Stimulated activated naive CD4-positive, alpha-beta T cell (primary cell): Measurements from ENCODE around the gene MANF.

ENCODE experiments used
- DNase-seq, 6 experiments: peaks; one replicate each; lab custom pipeline; 2025; lab: John Stamatoyannopoulos, UW

Gene MANF

DNA sequence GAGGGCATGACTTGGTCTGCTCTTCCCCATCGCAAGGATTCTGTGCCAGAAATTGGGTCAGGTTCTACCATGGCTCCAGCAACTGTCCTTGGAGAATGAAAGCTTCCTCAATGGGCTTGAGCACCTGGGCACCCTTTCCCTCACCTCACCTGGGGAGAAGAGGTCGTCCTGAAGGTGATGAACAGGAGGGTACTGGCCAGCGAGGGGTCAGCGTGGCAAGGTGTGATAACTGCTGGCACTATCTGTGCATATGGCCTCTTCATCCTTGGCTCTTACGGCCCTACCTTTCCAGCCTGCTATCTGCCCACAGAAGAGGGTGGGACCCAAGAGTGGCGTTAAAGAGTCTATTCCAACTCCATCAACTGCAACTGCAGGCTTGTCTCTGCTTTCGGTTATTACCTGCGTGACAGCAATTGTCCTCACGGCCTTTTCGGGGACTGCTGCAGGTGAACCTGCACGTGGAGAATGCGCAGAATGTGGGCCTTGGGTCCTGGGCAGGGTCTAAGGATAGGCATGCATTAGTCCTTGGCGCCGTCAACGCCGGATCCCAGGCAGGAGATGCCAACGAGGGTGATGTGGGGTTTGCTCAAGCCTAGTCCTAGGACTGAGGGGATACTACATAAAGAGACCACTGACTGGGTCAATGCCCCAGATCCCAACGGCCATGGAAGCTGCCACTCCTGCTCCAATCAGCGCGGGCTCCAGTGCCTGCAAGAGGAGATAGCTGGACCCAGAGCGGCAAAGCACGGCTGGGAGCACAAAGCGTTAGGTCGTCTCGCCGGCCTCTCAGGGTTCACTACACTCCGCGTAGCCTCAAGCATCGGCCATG, 5.4 kb downstream of the MANF start:
- DNase-seq: no peak

DNA sequence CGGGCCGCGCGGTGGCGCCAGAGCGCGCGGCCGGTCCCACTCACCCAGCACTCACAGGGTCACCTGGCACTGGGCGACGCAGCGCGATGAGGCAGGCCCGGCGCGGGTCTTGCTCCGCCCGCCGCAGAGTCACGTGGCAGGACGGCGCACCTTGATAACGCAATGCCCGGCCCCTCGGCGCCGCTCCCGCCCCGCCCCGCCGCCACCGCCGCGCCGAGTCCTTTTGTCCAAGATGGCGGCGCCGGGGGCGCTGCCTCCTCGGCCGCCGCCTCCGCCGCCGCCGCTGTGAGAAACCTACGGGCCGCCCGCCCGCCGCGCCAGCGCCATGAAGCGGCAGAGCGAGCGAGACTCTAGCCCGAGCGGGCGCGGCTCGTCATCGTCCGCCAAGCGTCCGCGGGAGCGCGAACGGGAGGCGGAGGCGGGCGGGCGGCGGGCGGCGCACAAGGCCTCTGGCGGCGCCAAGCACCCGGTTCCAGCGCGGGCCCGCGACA, 6.0 kb downstream of the MANF start, which contains the start of gene RBM15B:
TSS of gene RBM15B (plus strand) at position 211 of the 491 bp plus-strand sequence. CDS start at position 326, 115 bp downstream.
- peak; percentile 91 to 95 (median 93) for DNase-seq

DNA sequence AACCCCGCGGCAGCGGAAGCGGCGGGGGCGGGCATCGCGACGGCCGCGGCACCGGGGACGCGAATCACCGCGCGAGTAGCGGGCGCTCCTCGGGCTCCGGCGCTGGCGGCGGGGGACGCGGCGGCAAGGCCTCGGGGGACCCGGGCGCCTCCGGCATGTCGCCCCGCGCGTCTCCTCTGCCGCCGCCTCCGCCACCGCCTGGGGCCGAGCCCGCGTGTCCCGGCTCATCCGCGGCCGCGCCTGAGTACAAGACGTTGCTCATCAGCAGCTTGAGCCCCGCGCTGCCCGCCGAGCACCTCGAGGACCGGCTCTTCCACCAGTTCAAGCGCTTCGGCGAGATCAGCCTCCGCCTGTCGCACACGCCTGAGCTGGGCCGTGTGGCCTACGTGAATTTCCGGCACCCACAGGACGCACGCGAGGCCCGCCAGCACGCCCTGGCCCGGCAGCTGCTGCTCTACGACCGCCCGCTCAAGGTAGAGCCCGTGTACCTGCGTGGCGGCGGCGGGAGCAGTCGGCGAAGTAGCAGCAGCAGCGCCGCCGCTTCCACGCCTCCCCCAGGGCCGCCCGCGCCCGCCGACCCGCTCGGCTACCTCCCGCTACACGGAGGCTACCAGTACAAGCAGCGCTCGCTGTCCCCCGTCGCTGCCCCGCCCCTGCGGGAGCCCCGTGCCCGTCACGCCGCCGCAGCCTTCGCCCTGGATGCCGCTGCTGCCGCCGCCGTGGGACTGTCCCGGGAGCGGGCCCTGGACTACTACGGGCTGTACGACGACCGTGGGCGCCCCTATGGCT, 6.7 kb downstream of the MANF start:
- peak; percentile 35 to 81 (median 61) for DNase-seq

DNA sequence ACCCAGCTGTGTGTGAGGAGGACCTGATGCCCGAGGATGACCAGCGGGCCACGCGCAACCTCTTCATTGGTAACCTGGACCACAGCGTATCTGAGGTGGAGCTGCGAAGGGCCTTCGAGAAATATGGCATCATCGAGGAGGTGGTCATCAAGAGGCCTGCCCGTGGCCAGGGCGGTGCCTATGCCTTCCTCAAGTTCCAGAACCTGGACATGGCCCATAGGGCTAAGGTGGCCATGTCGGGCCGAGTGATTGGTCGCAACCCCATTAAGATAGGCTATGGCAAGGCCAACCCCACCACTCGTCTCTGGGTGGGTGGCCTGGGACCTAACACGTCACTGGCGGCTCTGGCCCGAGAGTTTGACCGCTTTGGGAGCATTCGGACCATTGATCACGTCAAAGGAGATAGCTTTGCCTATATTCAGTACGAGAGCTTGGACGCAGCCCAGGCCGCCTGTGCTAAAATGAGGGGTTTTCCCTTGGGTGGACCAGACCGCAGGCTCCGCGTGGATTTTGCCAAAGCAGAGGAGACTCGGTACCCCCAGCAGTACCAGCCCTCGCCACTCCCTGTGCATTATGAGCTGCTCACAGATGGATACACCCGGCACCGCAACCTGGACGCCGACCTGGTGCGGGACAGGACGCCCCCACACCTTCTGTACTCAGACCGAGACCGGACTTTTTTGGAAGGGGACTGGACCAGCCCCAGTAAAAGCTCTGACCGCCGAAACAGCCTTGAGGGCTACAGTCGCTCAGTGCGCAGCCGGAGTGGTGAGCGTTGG, 7.5 kb downstream of the MANF start:
- DNase-seq: no peak

DNA sequence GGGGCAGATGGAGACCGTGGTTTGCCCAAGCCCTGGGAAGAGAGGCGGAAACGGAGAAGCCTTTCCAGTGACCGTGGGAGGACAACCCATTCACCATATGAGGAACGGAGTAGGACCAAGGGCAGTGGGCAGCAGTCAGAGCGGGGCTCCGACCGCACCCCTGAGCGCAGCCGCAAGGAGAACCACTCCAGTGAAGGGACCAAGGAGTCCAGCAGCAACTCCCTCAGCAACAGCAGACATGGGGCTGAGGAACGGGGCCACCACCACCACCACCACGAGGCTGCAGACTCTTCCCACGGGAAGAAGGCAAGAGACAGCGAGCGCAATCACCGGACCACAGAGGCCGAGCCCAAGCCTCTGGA, 8.0 kb downstream of the MANF start:
- DNase-seq: no peak

DNA sequence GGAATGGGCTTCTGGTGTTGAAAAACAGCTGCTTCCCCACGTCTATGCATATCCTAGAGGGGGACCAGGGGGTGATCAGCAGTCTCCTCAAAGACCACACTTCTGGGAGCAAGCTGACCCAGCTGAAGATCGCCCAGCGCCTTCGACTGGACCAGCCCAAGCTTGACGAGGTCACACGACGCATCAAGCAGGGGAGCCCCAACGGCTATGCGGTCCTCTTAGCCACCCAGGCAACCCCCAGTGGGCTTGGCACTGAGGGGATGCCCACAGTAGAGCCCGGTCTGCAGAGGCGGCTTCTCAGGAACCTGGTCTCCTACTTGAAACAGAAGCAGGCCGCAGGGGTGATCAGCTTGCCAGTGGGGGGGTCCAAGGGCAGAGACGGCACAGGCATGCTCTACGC, 8.5 kb downstream of the MANF start:
- no peak for DNase-seq

DNA sequence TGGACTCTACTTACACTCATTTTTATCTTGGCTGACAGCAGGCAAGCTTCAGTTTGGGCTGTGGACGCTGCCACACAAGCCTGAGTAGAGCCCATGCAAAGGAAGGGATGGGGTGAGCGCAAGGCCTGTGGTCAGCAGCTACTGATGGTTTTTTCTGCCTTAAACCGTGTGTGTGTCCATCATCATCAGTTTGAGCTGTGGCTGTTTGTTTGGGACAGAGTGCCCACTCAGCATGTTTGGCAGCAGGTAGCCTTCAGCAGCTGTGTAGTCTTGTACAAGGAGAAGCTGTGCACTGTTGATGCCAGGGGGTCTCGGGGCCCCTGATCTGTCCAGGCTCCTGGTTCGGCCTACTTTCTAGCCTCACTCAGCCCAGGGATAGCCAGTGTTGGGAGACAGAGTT, 9.4 kb downstream of the MANF start:
- no peak for DNase-seq

DNA sequence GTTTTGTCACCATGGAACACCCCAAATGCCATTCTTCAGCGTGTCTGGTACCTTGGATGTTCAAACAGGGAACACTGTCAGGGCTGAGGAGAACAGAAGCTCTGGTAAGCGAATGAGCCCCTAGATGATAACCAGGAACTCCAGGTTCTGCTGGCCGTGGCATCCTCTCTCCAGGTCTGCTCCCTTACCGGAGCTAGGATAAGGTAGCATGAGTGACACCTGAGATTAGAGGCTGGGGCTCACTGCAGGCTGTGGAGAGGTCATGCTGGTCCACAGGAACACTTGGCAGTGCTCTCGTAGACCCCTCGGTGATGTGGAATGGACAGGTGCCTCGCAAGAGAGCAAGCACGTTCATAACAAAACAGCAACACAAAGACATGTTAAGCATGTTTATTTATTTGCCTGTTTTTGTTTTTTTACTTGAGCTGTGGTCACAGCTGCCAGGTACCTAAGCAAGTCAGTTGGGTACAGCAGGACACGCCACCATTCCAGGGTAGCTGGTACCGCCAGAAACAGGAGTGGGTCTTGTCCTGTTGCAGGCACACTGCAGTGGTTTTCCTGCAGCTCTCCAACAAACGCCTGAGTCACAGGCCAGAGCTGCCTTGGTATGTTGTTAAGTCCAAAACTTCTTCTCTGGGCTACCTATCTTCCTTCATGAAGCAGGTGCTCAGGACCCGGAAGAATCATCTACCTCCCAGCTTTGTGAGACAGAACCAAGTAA, 10.6 kb downstream of the MANF start:
- no peak for DNase-seq

DNA sequence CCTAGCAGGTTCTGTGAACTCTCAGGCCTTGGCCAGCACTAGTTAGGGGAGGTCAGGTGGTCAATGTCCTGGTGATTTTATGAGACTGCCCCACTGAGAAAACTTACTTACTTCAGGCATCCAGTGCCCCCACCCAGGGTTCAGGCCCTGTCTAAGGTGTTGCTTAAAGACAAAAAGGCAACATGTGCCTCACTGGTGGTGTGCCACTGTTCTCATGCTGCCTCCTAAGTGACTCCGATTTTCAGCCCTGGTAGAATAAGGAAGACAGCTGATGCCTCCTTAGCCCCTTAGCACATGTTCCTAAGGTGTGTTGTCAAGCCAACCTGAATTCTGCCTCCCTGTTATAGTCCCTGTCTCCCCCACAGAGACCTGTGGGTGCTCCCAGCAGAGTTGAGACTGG, 11.3 kb downstream of the MANF start:
- no peak for DNase-seq

DNA sequence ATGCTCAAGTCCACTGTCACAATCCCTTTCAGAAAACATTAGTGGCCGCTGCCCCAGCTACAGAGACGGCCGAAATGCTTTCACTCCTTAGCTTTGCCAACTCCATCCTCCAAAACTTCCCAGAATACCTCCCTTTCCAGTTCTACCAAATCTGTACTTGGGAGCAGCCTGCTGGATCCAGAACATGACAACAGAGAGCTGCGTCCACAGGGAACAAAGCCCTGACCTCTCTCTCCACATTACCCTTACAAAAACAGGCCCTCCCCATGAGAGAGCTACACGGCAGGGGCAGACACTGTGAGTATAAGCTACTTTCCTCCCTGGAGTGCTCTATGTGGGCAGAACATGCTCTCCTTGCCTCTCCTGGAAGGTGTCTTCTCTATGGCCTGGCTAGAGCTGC, 12.3 kb downstream of the MANF start:
- no peak for DNase-seq

DNA sequence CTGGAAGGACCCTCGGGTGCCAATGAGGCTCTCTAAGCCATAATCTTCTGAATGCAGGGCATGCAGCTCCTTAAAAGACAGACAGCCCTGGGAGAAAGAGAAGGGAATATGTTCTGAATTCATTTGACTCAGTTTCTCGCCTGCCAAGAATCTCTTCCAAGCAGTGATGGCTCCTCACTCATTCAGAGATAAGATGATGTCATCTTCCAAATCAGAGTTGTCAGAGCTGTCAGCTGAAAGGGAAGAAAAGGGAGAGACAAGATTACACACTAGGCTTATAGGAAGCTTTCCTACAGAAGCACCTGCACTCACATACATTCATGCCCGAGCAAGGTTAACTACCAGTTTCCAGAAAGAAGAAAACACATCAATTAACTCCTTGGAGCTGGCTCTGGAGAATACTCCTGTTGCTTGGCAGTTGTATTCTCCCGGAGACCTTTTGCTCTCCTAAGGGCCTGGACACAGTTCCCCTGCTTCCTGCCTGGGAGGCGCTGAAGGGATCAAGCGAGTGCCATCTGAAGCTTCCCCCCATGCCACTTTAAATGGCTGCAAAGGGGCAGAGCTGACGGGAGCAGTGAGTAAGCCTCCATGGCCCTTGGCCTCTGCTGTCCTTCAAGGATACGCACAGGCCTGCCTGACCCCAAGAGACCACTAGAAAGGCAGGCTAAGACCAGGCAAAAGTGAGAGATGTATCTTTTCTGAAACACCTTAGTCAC, 13.7 kb downstream of the MANF start:
- DNase-seq: no peak

DNA sequence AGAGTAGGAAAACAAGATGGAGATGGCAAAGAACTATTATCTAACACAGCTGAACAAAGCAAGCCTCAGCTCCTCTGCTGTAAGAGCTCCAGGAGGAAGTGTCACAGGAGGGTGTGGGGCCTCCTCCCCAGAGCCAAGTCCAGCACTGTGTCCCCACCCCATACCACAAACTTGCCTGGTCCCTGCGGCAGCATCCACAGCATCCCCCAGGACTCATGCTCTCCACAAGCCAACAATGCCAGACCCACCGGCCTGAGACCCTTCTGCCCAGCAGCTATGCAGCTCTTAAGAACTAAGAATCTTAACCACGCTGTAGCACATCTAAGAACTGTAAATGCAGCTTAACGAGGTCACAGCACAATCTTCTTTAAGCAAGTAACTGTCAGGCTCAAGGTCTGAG, 15.1 kb downstream of the MANF start:
- DNase-seq: no peak

DNA sequence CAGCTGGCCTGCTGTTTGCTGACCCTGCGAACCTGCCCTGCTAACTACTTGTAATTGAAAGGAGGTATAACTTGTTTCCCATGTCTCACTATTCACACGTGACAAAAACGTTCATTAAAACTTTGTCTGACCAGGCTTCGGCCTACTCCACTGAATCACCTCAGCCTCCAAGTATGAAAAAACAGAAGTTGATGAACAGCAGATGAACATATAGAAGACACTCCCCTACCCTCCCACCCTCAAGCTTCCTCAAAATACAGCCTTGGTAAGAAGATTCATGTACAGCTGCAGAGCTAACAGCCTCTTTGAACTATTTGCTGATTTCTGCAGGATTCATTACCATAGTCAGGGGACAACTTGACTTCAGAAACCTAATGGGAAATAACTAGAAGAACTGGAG, 16.6 kb downstream of the MANF start:
- no peak for DNase-seq

DNA sequence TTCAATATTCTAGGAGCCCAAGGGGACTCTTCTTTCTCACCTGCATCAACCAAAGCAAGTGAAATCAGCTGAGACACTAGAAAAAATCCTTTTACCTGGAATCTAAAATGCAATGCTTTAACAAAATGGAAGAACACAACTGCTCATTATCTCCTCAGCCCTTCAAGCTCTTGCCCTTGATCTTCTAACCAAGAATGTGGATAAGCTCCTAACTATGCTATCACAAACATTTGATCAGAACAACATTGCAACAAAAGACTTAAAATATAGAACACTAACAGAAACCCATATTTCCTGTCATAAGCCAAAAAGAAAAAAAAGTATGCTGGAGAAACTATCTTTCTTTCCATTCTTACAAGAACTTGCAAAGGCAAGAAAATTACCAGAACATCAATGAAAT, 18.6 kb downstream of the MANF start:
- peak in 1 of 6 experiments; percentile 24 for DNase-seq

DNA sequence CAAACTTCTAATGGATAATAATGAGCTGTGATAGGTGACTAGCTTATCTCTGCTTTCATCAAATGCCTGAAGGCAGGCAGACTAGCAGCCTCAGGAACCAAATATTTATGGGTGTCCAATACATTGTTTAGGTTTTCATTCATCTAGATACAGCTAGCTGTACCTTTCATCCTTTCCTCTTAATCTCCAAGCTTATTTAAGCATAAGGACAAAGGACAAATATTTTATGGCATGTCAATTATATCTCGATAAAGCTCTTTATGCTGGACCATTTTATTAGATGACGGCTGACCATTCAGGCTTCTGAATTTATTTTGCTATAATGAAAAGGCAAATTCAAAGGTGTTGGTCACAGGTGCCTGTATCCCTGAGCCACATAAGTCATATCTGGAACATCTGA, 22.9 kb downstream of the MANF start:
- no peak for DNase-seq

DNA sequence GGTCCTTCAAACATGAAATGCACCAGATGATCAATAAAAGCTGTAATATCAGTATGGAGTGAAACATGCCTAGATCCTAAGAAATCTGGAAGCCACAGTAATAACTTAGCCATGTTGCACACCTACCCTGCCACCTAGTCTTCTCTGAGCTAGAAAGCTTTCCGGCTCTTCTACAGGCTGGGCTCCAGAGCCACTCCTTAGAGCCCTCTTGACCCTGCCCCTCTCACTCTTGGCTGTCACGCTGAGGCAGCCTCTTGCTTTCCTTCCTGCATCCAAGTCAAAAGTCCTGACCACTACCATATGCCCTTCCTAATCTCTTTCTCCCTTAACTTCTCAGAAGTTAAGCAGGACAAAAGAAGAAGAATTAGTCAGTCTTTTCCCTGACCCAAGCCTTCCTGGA, 23.7 kb downstream of the MANF start:
- DNase-seq: no peak

DNA sequence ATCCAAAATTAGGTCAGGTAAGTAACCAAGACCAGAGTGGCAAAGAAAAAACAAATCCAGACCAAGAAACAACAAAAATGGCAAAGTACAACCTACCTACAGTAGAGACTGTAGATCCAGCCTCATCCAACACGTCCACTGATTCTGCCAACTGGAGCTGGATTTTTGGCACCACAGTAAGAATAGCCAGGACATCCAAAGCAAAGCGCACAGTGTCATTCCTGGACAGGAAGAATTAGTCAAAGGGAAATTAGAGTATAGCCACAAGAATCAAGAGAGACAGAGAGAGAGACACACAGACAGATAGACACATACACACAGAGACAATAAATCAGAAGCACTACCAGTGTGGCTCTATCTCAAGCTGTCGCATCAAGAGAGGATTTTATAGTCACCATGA, 37.1 kb downstream of the MANF start:
- no peak for DNase-seq

DNA sequence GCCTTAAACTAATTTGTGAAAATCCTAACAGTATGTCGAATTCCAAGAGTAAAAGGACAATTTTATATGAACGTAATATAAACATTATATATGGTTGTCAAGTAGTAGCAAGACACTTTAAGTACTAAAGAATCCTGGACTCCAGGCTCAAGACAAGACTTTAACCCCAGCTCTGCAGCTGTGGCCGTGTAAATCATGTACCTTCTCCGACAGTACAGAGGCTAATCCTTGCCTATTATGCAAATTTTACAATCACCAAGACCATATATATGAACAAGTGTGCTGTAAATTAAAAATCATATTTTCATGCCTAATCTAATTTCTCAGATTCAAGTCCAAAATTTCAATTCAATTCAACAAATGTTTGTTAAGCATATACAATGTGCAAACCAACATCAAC, 41.8 kb downstream of the MANF start:
- no peak for DNase-seq

DNA sequence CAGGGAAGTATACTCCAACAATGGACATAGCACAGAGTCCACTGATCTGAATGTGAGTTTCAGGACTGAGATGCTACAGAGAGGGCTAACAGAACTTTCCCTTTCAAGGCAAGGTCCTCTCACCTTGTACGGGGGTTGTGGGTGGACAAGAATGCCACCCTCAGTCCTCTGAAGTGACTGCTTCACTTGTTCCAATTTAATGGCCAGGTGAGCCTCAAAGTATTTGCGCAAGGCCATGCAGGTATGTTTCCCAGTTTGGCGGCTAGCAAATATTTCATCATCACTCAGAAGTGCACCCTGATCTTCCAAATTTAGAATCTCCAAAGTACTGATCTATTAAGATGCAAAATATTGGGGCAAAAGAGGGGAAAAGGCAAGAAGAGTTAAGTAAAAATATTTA, 44.0 kb downstream of the MANF start:
- DNase-seq: no peak

DNA sequence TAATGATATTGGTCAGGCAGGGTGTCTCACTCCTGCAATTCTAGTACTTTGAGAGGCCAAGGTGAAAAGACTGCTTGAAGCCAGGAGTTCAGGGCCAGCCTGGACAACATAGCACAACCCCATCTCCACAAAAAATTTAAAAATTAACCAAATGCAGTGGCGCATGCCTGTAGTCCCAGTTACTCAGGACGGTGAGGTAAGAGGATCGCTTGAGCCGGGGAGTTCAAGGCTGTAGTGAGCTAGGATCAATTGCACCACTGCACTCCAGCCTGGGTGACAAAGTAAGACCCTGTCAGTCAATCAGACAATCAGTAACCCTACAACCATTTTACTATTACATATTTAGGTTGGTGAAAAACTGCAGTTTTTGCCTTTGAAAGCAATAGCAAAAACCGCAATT, 49.0 kb downstream of the MANF start:
- DNase-seq: no peak

DNA sequence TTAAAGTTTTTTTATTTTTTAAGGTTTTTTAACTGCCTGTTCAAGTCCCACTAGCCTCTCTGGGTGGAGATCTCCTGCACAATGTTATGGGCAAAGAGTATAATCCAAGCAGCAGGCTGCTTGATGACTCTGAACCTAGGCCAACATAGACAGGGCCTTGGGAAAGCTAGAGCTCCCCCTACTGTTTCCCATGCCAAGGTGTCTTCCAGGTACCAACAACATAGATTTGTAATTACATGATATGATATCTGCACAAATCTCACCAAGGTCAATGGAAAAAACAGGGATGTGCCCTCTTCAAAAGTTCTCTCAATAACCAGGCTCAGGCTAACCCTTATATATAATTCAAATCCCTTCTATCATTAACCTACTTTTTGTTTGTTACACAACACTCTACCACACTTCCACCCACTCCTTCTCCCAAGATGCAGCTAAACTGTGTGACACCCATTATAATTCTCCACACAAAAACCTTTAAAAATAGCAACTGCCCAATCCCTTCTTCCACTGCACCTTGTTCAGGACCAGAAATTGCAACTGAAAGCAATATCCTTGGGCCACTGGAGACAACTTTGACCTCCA, 49.7 kb downstream of the MANF start:
- DNase-seq: peak in 5 of 6 experiments; percentile 8 to 60 (median 44)
